ENCODE measurements around the gene GRAP2. TPM values are rescaled to one million over a fixed set of nuclear protein-coding genes. Genes with fewer than 3 reads are reported as not detected.

Gene GRAP2
- polyA plus RNA-seq, 3 donors, result 0.05 to 4.2 (median 0.97) TPM

- DNase-seq, result no peak
- no peak overlapping the region for H3K4me2 ChIP-seq (replicated peaks; ENCODE audit: extremely low read depth, low read length, poor library complexity, severe bottlenecking)
- Mint-ChIP-seq H3K9me3 (no peaks in the 10 kb centered on the region), H3K27ac (no peak overlapping the region), H3K4me3 (no peak overlapping the region), H3K4me1 (peaks cover 20% of the 10 kb centered on the region), H3K36me3 (no peaks in the 10 kb centered on the region), H3K27me3 (ENCODE audit: low read depth in 3 of 3) (peaks cover 21 to 24% (median 24%) of the 10 kb centered on the region in 3 donors)
- no peaks in the 10 kb centered on the region for H3K9me3 ChIP-seq (replicated peaks in 1 of 2; ENCODE audit: control insufficient read depth in 1 of 2, insufficient read depth in 1 of 2, low read length in 2 of 2)
- no CpG with 5 or more reads among the region's 2 CpGs for WGBS (ENCODE audit: insufficient coverage)
- H3K4me1 ChIP-seq (ENCODE audit: control insufficient read depth in 1 of 2, insufficient read depth in 2 of 2, low read length in 2 of 2), result peaks cover 21 to 34% of the 10 kb centered on the region in 2 donors
- H3K27me3 ChIP-seq (ENCODE audit: control insufficient read depth in 2 of 2, insufficient read depth in 2 of 2, low read length in 2 of 2), result peaks cover 2 to 10% of the 10 kb centered on the region in 2 donors
- TF ChIP-seq, protein P1, sequence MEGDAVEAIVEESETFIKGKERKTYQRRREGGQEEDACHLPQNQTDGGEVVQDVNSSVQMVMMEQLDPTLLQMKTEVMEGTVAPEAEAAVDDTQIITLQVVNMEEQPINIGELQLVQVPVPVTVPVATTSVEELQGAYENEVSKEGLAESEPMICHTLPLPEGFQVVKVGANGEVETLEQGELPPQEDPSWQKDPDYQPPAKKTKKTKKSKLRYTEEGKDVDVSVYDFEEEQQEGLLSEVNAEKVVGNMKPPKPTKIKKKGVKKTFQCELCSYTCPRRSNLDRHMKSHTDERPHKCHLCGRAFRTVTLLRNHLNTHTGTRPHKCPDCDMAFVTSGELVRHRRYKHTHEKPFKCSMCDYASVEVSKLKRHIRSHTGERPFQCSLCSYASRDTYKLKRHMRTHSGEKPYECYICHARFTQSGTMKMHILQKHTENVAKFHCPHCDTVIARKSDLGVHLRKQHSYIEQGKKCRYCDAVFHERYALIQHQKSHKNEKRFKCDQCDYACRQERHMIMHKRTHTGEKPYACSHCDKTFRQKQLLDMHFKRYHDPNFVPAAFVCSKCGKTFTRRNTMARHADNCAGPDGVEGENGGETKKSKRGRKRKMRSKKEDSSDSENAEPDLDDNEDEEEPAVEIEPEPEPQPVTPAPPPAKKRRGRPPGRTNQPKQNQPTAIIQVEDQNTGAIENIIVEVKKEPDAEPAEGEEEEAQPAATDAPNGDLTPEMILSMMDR (IDR thresholded peaks at IDR 0.05), result no peak
- intact Hi-C loops (cut with micrococcal nuclease), result loop anchor here in 1 of 2 donors (10.0 kb wide), 1 partner anchor 63 kb away; the partner anchor contains the start of gene FAM83F
- H3K4me3 ChIP-seq (replicated peaks in 1 of 3; ENCODE audit: low read depth in 2 of 3, low read length in 3 of 3), result no peak overlapping the region
- no peaks in the 10 kb centered on the region for H3K36me3 ChIP-seq (replicated peaks in 1 of 2; ENCODE audit: control insufficient read depth in 1 of 2, insufficient read depth in 2 of 2, low read length in 2 of 2)
- no peaks in the 10 kb centered on the region for H4K20me1 ChIP-seq (ENCODE audit: insufficient read depth, low read length)
- no peak overlapping the region for H2AFZ ChIP-seq (ENCODE audit: insufficient read depth, low read depth, low read length, poor library complexity, severe bottlenecking)
- no peak overlapping the region for H3K27ac ChIP-seq (ENCODE audit: low read depth in 1 of 2, low read length in 2 of 2)
- H3K9ac ChIP-seq (ENCODE audit: insufficient read depth, low read length, poor library complexity, severe bottlenecking), result no peak overlapping the region
- H3K79me2 ChIP-seq (ENCODE audit: insufficient read depth, low read length), result no peaks in the 10 kb centered on the region
Measured at GRCh38 chr22:39932166-39932565, 31.3 kb downstream of the GRAP2 start.

- TF ChIP-seq, protein P1 (IDR thresholded peaks at IDR 0.05), result peak; percentile 75
Measured at GRCh38 chr22:39932918-39933649, 32.2 kb downstream of the GRAP2 start.

More at GRCh38 chr22:39932918-39933649, 32.2 kb downstream of the GRAP2 start:
- Mint-ChIP-seq H3K27ac (no peak overlapping the region), H3K9me3 (no peaks in the 10 kb centered on the region), H3K4me3 (no peak overlapping the region), H3K27me3 (ENCODE audit: low read depth in 3 of 3) (peaks cover 22 to 26% (median 24%) of the 10 kb centered on the region in 3 donors), H3K4me1 (peaks cover 21% of the 10 kb centered on the region), H3K36me3 (no peaks in the 10 kb centered on the region)
- no peak overlapping the region for H3K4me2 ChIP-seq (replicated peaks; ENCODE audit: extremely low read depth, low read length, poor library complexity, severe bottlenecking)
- DNase-seq, result peak in 2 of 3 donors; percentile 26 to 30
- no peak overlapping the region for H2AFZ ChIP-seq (ENCODE audit: insufficient read depth, low read depth, low read length, poor library complexity, severe bottlenecking)
- H3K27me3 ChIP-seq (ENCODE audit: control insufficient read depth in 2 of 2, insufficient read depth in 2 of 2, low read length in 2 of 2), result peaks cover 4 to 14% of the 10 kb centered on the region in 2 donors
- H3K4me3 ChIP-seq (replicated peaks in 1 of 3; ENCODE audit: low read depth in 2 of 3, low read length in 3 of 3), result no peak overlapping the region
- H3K27ac ChIP-seq (ENCODE audit: low read depth in 1 of 2, low read length in 2 of 2), result no peak overlapping the region
- H3K79me2 ChIP-seq (ENCODE audit: insufficient read depth, low read length), result no peaks in the 10 kb centered on the region
- H3K9ac ChIP-seq (ENCODE audit: insufficient read depth, low read length, poor library complexity, severe bottlenecking), result no peak overlapping the region
- no peaks in the 10 kb centered on the region for H4K20me1 ChIP-seq (ENCODE audit: insufficient read depth, low read length)
- no peaks in the 10 kb centered on the region for H3K9me3 ChIP-seq (replicated peaks in 1 of 2; ENCODE audit: control insufficient read depth in 1 of 2, insufficient read depth in 1 of 2, low read length in 2 of 2)
- H3K36me3 ChIP-seq (replicated peaks in 1 of 2; ENCODE audit: control insufficient read depth in 1 of 2, insufficient read depth in 2 of 2, low read length in 2 of 2), result no peaks in the 10 kb centered on the region
- 84% methylated on average over 5 of the region's 7 CpGs for WGBS (ENCODE audit: insufficient coverage)
- intact Hi-C loops (cut with micrococcal nuclease), result loop anchor here in 1 of 2 donors (10.0 kb wide), 1 partner anchor 62 kb away; the partner anchor contains the start of gene FAM83F
- peaks cover 21 to 33% of the 10 kb centered on the region in 2 donors for H3K4me1 ChIP-seq (ENCODE audit: control insufficient read depth in 1 of 2, insufficient read depth in 2 of 2, low read length in 2 of 2)

All from CD14-positive monocyte (primary cell).